HepG2 (cell line): ENCODE results near the gene ZCCHC4. TPM values are rescaled to one million over a fixed set of nuclear protein-coding genes. Genes with fewer than 3 reads are reported as not detected.

ENCODE experiments used
- ATAC-seq: fragments of 200-7000 bp; cut with Tn5 transposase; 3 replicates; pipeline ENCODE4 v1.9.1; 2020; ENCODE audit warnings: mild to moderate bottlenecking, moderate library complexity
- BruUV-seq: library from RNA; stranded (reverse); fragments of 400-500 nt; replicated peaks from 2 replicates; lab custom pipeline; 2021; lab: Mats Ljungman, UMichigan
- CTCF ChIA-PET: fragments of 300-600 bp; formaldehyde crosslinking; extraction: SDS; loops from one replicate; lab custom pipeline; 2021; ENCODE audit warnings: low total read pairs, inconsistent platforms, low intra/inter-chr PET ratio; lab: Yijun Ruan, JAX
- POLR2A ChIA-PET: fragments of 350-600 bp; sonication (Branson Sonifier 250); formaldehyde crosslinking; loops from one replicate; lab custom pipeline; 2020; ENCODE audit warnings: antibody characterized with exemption, inconsistent platforms; lab: Yijun Ruan, JAX
- DNase-seq: peaks from one replicate; pipeline ENCODE4 v3.0.0-alpha.2; 2015; ENCODE audit warnings: low spot score
- FAIRE-seq: peaks from 3 replicates; lab custom pipeline; 2011; peaks lifted over from hg19 to GRCh38; lab: Jason Lieb, UNC
- H2AFZ ChIP-seq: one replicate; pipeline ENCODE4 v1.6.1; 2011; ENCODE audit warnings: low read length, inconsistent platforms
- H3K27ac ChIP-seq: fragments of 300-600 bp; 3 replicates; pipeline ENCODE4 v1.8.0; 2011; ENCODE audit warnings: mixed run types, mild to moderate bottlenecking, mixed read lengths, low read length, inconsistent platforms; ENCODE audit not compliant: insufficient read depth; ENCODE audit errors: extremely low read length
- H3K27me3 ChIP-seq, 2 experiments: fragments of 200-600 bp in 1 of 2; 2 replicates in 1 of 2; 3 replicates in 1 of 2; pipeline versions ENCODE4 v1.6.0 to v1.8.0; 2011; ENCODE audit warnings: low read length in 2 of 2, mild to moderate bottlenecking in 2 of 2, moderate library complexity in 2 of 2, inconsistent platforms in 1 of 2; ENCODE audit not compliant: insufficient read depth in 2 of 2, control insufficient read depth in 1 of 2
- H3K36me3 ChIP-seq, 2 experiments: fragments of 200-600 bp in 1 of 2; replicated peaks in 1 of 2; 2 replicates in 1 of 2; 3 replicates in 1 of 2; pipeline versions ENCODE4 v1.5.1 to v1.8.0; 2011; ENCODE audit warnings: low read length in 2 of 2, inconsistent platforms in 1 of 2; ENCODE audit not compliant: insufficient read depth in 2 of 2, control insufficient read depth in 1 of 2
- H3K4me1 ChIP-seq: 2 replicates; pipeline ENCODE4 v1.5.1; 2012; ENCODE audit warnings: low read length, inconsistent platforms; ENCODE audit not compliant: insufficient read depth
- H3K4me2 ChIP-seq: 2 replicates; pipeline ENCODE4 v1.6.0; 2011; ENCODE audit warnings: low read depth, low read length, inconsistent platforms
- H3K4me3 ChIP-seq, 3 experiments: fragments of 200-600 bp in 1 of 3; sonication (generic), shearing (Covaris generic) in 1 of 3; replicated peaks in 1 of 3; 2 replicates each; pipeline ENCODE4 v1.5.1; 2011 to 2016; ENCODE audit warnings: low read length in 3 of 3, inconsistent platforms in 2 of 3, low read depth in 2 of 3, mild to moderate bottlenecking in 2 of 3, control low read depth in 1 of 3, mixed read lengths in 1 of 3; ENCODE audit not compliant: insufficient read depth in 1 of 3
- H3K79me2 ChIP-seq: one replicate; pipeline ENCODE4 v1.6.1; 2011; ENCODE audit warnings: low read length, inconsistent platforms; ENCODE audit not compliant: insufficient read depth
- H3K9ac ChIP-seq: 2 replicates; pipeline ENCODE4 v1.6.0; 2011; ENCODE audit warnings: mild to moderate bottlenecking, low read depth, low read length, inconsistent platforms; ENCODE audit not compliant: insufficient read depth
- H3K9me3 ChIP-seq: 2 replicates; pipeline ENCODE4 v1.5.1; 2012; ENCODE audit warnings: mild to moderate bottlenecking, low read length
- H4K20me1 ChIP-seq: 2 replicates; pipeline ENCODE4 v1.6.0; 2011; ENCODE audit warnings: inconsistent platforms, mild to moderate bottlenecking, low read length, moderate library complexity; ENCODE audit not compliant: insufficient read depth
- ATF2 ChIP-seq: sonication (generic); formaldehyde crosslinking; IDR thresholded peaks from 2 replicates; pipeline ENCODE4 v1.4.0; 2020; ENCODE audit warnings: missing genetic modification reagents
- EHMT2 ChIP-seq: fragments of 200-600 bp; sonication (generic); IDR thresholded peaks from 2 replicates; pipeline ENCODE4 v1.7.0; 2017; ENCODE audit warnings: antibody characterized with exemption, low read depth, low read length, borderline replicate concordance
- FOXA3 ChIP-seq: IDR thresholded peaks from 2 replicates; pipeline ENCODE4 v1.6.1; 2016; ENCODE audit warnings: missing genetic modification reagents, missing compliant biosample characterization
- FOXP1 ChIP-seq, 2 experiments: fragments of 450-650 bp in 1 of 2; IDR thresholded peaks; 2 replicates each; pipeline ENCODE4 v1.6.1; 2017 to 2018; ENCODE audit warnings: antibody characterized with exemption in 1 of 2
- MEF2D ChIP-seq: sonication (generic); formaldehyde crosslinking; IDR thresholded peaks from 2 replicates; pipeline ENCODE4 v1.5.1; 2020; ENCODE audit warnings: mild to moderate bottlenecking, missing genetic modification reagents
- PRMT3 ChIP-seq: sonication (generic); formaldehyde crosslinking; IDR thresholded peaks from 2 replicates; pipeline ENCODE4 v1.8.1; 2022; ENCODE audit warnings: low read depth, mild to moderate bottlenecking, moderate library complexity, missing genetic modification reagents, borderline replicate concordance
- RXRB ChIP-seq: IDR thresholded peaks from 2 replicates; pipeline ENCODE4 v1.6.1; 2016; ENCODE audit warnings: borderline replicate concordance, missing genetic modification reagents, missing compliant biosample characterization
- SOX13 ChIP-seq, 3 experiments: fragments of 450-650 bp in 1 of 3; sonication (generic) in 1 of 3; formaldehyde crosslinking in 1 of 3; IDR thresholded peaks in 2 of 3; conservative IDR thresholded peaks in 1 of 3; 2 replicates each; pipeline versions ENCODE4 v1.5.0 to v1.6.1; 2016 to 2020; ENCODE audit warnings: antibody characterized with exemption in 1 of 3, mild to moderate bottlenecking in 1 of 3, missing compliant biosample characterization in 1 of 3, missing genetic modification reagents in 1 of 3, moderate library complexity in 1 of 3
- SOX6 ChIP-seq, 2 experiments: fragments of 450-650 bp in 1 of 2; sonication (generic) in 1 of 2; formaldehyde crosslinking in 1 of 2; IDR thresholded peaks; 2 replicates each; pipeline versions ENCODE4 v1.4.0 to v1.6.1; 2017 to 2020; ENCODE audit warnings: antibody characterized with exemption in 1 of 2, mild to moderate bottlenecking in 1 of 2, missing genetic modification reagents in 1 of 2
- UBTF ChIP-seq: sonication (generic); formaldehyde crosslinking; IDR thresholded peaks from 2 replicates; pipeline ENCODE4 v1.4.0; 2020; ENCODE audit warnings: mild to moderate bottlenecking, missing genetic modification reagents
- ZNF749 ChIP-seq: sonication (generic); formaldehyde crosslinking; IDR thresholded peaks from 2 replicates; pipeline ENCODE4 v1.8.0; 2022; ENCODE audit warnings: mild to moderate bottlenecking, missing genetic modification reagents, moderate library complexity, borderline replicate concordance
- ZSCAN9 ChIP-seq: IDR thresholded peaks from 2 replicates; pipeline ENCODE4 v1.6.1; 2016; ENCODE audit warnings: borderline replicate concordance
- WGBS: methylation state at CpG from one replicate; pipeline ENCODE4 v1.1.6; 2017; ENCODE audit warnings: low lambda C conversion rate; 5-methylcytosine and 5-hydroxymethylcytosine counted together
- in situ Hi-C: cut with HindIII; loops from 2 replicates; pipeline ENCODE4 v1.10.0; 2017; ENCODE audit warnings: low pct_unique_long_range_greater_than_20kb; ENCODE audit not compliant: extremely low pct_ligation_motif_present
- intact Hi-C: fragments of 100-400 bp; cut with micrococcal nuclease; formaldehyde crosslinking; loops from one replicate; pipeline ENCODE4 v1.10.0; 2022; ENCODE audit not compliant: unreplicated experiment
- polyA plus RNA-seq, 8 experiments: library from polyadenylated mRNA; depleted of rRNA in 3 of 8; stranded (reverse) in 7 of 8; unstranded in 1 of 8; fragments of >200 nt; fragmentation: Illumina TruSeq in 4 of 8; extraction: Trizol in 4 of 8; gene quantifications; 2 replicates each; pipeline versions ENCODE4 v1.2.1 to v1.2.3, GENCODE V29; 2011 to 2016; ENCODE audit warnings: low read depth in 4 of 8, missing spikeins in 1 of 8, mixed read lengths in 1 of 8; ENCODE audit not compliant: insufficient read depth in 1 of 8
- total RNA-seq, 5 experiments: library from RNA; depleted of rRNA; stranded (reverse); fragments of >200 nt; fragmentation: Illumina TruSeq; extraction: Trizol; gene quantifications; 2 replicates each; pipeline ENCODE4 v1.2.3, GENCODE V29; 2016; ENCODE audit warnings: low read depth in 1 of 5

Gene ZCCHC4
- total and polyA plus RNA-seq, 2 of the 13 experiments (the other 11 are each of a cell fraction or from before 2014, with no cell fraction given) = 13.2 to 15.0 TPM

- H3K4me3 ChIP-seq = no peak overlapping the region
- H3K9ac ChIP-seq = no peak overlapping the region
- BruUV-seq = no TSS peak
- H3K79me2 ChIP-seq = no peaks in the 10 kb centered on the region
- TF ChIP-seq ZSCAN9 (CRISPR knock-in tag) (no peak), SOX6 (IDR thresholded peaks at IDR 0.05) (no peak), SOX6 (CRISPR knock-in tag; IDR thresholded peaks at IDR 0.05) (no peak), FOXP1 (IDR thresholded peaks at IDR 0.05) (no peak), FOXP1 (CRISPR knock-in tag; IDR thresholded peaks at IDR 0.05) (no peak), PRMT3 (no peak)
- TF ChIP-seq, all 625 proteins: peak for 0
- in situ Hi-C loops (no loop called here), intact Hi-C loops (no loop called here)
- FAIRE-seq (no peak), ATAC-seq (no peak), DNase-seq (no peak)
- POLR2A ChIA-PET = no interaction called here
- Histone ChIP-seq H3K36me3 (0 out of 5 replicates have a peak, but pooled peaks cover 0 to 4% of the 10 kb centered on the region in 2 experiments), H3K27me3 (no peaks in the 10 kb centered on the region), H3K4me2 (no peak overlapping the region), H2AFZ (no peak overlapping the region), H3K27ac (no peak overlapping the region), H4K20me1 (no peaks in the 10 kb centered on the region), H3K4me1 (peaks cover 16% of the 10 kb centered on the region), H3K9me3 (no peaks in the 10 kb centered on the region)
- WGBS = 94% methylated on average over 4 of the region's 4 CpGs
- CTCF ChIA-PET = no interaction called here
Measured at GRCh38 chr4:25280210-25280609, 32.4 kb upstream of the ZCCHC4 start.

GRCh38 chr4:25283948-25284347 lies 28.6 kb upstream of the ZCCHC4 start:
- ATAC-seq = peak; percentile 67
- no peaks in the 10 kb centered on the region for H3K79me2 ChIP-seq
- H3K27ac ChIP-seq = no peak overlapping the region
- no peaks in the 10 kb centered on the region for H4K20me1 ChIP-seq
- FAIRE-seq = no peak
- H3K4me1 ChIP-seq = peaks cover 26% of the 10 kb centered on the region
- ChIA-PET CTCF (no interaction called here), POLR2A (no interaction called here)
- no peaks in the 10 kb centered on the region for H3K27me3 ChIP-seq
- H3K4me3 ChIP-seq = no peak overlapping the region
- intact Hi-C loops (no loop called here), in situ Hi-C loops (no loop called here)
- no peaks in the 10 kb centered on the region; the same call in 1 of the 2 replicates for H3K9me3 ChIP-seq
- H3K4me2 ChIP-seq = peak overlapping the region; percentile 23; the same call in 1 of the 2 replicates
- H3K9ac ChIP-seq = no peak overlapping the region
- BruUV-seq = no TSS peak
- no peaks in the 10 kb centered on the region for H3K36me3 ChIP-seq
- DNase-seq = peak; percentile 47
- WGBS = 24% methylated on average over 3 of the region's 3 CpGs
- no peak overlapping the region for H2AFZ ChIP-seq
- TF ChIP-seq ATF2 (no peak), ZNF749 (CRISPR knock-in tag) (no peak), UBTF (CRISPR knock-in tag) (no peak), SOX13 (IDR thresholded peaks at IDR 0.05) (no peak), SOX13 (CRISPR knock-in tag; conservative IDR thresholded peaks at IDR 0.05 in 1 of 2, IDR thresholded peaks at IDR 0.05 in 1 of 2) (no peak; a peak in 1 of 4 replicates), FOXA3 (CRISPR knock-in tag) (peak; percentile 37; the same call in 1 of the 2 replicates), EHMT2 (no peak), RXRB (CRISPR knock-in tag) (peak; percentile 15; the same call in 1 of the 2 replicates), MEF2D (CRISPR knock-in tag) (peak; percentile 94)
